Stomach (tissue), 9 donors: ENCODE data around the gene TEAD3. TPM values are rescaled to one million over a fixed set of nuclear protein-coding genes. Genes with fewer than 3 reads are reported as not detected.

Source experiments
- DNase-seq, 2 donors: peaks; one replicate each; pipeline versions ENCODE4 v3.0.0 to v3.0.0-alpha.2; 2013 to 2019
- H3K27ac ChIP-seq, 5 donors: fragments of 200-600 bp in 4 of 5; sonication (generic) in 4 of 5; one replicate each; pipeline ENCODE4 v1.5.1; 2013 to 2019; ENCODE audit warnings: mild to moderate bottlenecking in 1 of 5, moderate library complexity in 1 of 5
- H3K27me3 ChIP-seq, 3 donors: fragments of 200-600 bp; sonication (generic); one replicate each; pipeline ENCODE4 v1.5.1; 2017 to 2019; ENCODE audit warnings: mixed run types in 1 of 3
- H3K36me3 ChIP-seq, 4 donors: fragments of 200-600 bp; sonication (generic); 1 replicate in 3 of 4; 2 replicates in 1 of 4; pipeline ENCODE4 v1.5.1; 2016 to 2019
- H3K4me1 ChIP-seq, 4 donors: fragments of 200-600 bp; sonication (generic); one replicate each; pipeline ENCODE4 v1.5.1; 2016 to 2019
- H3K4me3 ChIP-seq, 4 donors: fragments of 200-600 bp; sonication (generic) in 3 of 4; one replicate each; pipeline ENCODE4 v1.5.1; 2016 to 2019; ENCODE audit warnings: mild to moderate bottlenecking in 1 of 4
- H3K9me3 ChIP-seq, 4 donors: fragments of 200-600 bp; sonication (generic); one replicate each; pipeline ENCODE4 v1.5.1; 2016 to 2019
- EP300 ChIP-seq: sonication (generic); formaldehyde crosslinking; IDR thresholded peaks from one replicate; pipeline ENCODE4 v1.6.1; 2017; ENCODE audit warnings: antibody characterized with exemption
- POLR2A ChIP-seq, 4 donors: fragments of 450-650 bp; IDR thresholded peaks; one replicate each; pipeline ENCODE4 v1.6.1; 2016; ENCODE audit warnings: antibody characterized with exemption in 4 of 4, control low read depth in 2 of 4, mild to moderate bottlenecking in 1 of 4, moderate library complexity in 1 of 4
- POLR2AphosphoS5 ChIP-seq, 3 donors: sonication (generic); formaldehyde crosslinking; IDR thresholded peaks; one replicate each; pipeline ENCODE4 v1.6.1; 2016; ENCODE audit warnings: antibody characterized with exemption in 3 of 3
- WGBS, 5 donors: extraction: QIAGEN DNeasy Blood & Tissue Kit in 3 of 5; methylation state at CpG; one replicate each; pipeline versions ENCODE4 v1.1.5 to v1.1.7; 2013 to 2018; 5-methylcytosine and 5-hydroxymethylcytosine counted together
- intact Hi-C: fragments of 100-400 bp; cut with DNase I; formaldehyde crosslinking; loops from one replicate; pipeline ENCODE4 v1.15.1; 2023; ENCODE audit warnings: low total_unique reads
- polyA plus RNA-seq, 3 donors: library from polyadenylated mRNA; stranded (reverse); fragments of 200-250 nt; gene quantifications; one replicate each; pipeline ENCODE4 v1.2.3, GENCODE V29; 2013
- total RNA-seq, 5 donors: library from RNA; depleted of rRNA; stranded (reverse); fragments of >200 nt; gene quantifications; one replicate each; pipeline versions ENCODE4 v1.1.0 to v1.2.3, GENCODE V29; 2014 to 2016
- TF ChIP-seq, protein P1 (sequence below), 7 experiments: fragments of 450-650 bp in 4 of 7; fragments of 200-600 bp in 3 of 7; sonication (generic) in 3 of 7; IDR thresholded peaks; one replicate each; pipeline ENCODE4 v1.5.1; 2016 to 2019; ENCODE audit warnings: antibody characterized with exemption in 7 of 7, control low read depth in 2 of 7, mild to moderate bottlenecking in 1 of 7
- donor health status: healthy with polysubstance abuse.
- donor health status: Bipolar disorder and iron deficiency.
- donor health status: healthy.

The TEAD3 gene
- total and polyA plus RNA-seq, 8 donors, result 13.0 to 49.1 (median 18.9) TPM

DNA sequence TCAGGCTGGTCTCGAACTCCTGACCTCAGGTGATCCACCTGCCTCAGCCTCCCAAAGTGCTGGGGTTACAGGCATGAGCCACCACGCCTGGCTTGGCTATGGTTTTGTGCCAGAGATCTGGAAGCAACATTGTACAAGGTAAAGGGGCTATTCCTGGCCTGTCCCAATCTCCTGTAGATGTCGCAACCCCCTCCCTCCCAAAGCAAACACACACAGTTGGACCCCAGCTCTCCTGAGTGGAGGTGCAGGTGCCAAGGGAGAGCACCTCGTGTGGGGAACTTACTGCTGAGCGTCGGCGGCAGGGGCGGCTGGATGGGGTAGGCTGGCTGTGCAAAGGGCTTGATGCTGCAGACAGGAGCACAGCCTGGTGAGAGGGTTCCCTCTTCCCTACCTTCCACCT is 19.9 kb downstream of the TEAD3 start:
- H3K27ac ChIP-seq, result no peak overlapping the region
- intact Hi-C loops, result no loop called here
- H3K4me3 ChIP-seq, result no peak overlapping the region
- H3K4me1 ChIP-seq, result peaks cover 0 to 15% (median 11%) of the 10 kb centered on the region in 4 donors
- no peak for DNase-seq
- 66 to 90% (median 82%) methylated on average over 3 to 8 of the region's 8 CpGs for WGBS, 5 donors
- H3K9me3 ChIP-seq, result no peaks in the 10 kb centered on the region
- TF ChIP-seq POLR2A (IDR thresholded peaks at IDR 0.05), result no peak
- no peak for TF ChIP-seq EP300
- TF ChIP-seq POLR2AphosphoS5 (IDR thresholded peaks at IDR 0.05), result no peak
- TF ChIP-seq, protein P1, sequence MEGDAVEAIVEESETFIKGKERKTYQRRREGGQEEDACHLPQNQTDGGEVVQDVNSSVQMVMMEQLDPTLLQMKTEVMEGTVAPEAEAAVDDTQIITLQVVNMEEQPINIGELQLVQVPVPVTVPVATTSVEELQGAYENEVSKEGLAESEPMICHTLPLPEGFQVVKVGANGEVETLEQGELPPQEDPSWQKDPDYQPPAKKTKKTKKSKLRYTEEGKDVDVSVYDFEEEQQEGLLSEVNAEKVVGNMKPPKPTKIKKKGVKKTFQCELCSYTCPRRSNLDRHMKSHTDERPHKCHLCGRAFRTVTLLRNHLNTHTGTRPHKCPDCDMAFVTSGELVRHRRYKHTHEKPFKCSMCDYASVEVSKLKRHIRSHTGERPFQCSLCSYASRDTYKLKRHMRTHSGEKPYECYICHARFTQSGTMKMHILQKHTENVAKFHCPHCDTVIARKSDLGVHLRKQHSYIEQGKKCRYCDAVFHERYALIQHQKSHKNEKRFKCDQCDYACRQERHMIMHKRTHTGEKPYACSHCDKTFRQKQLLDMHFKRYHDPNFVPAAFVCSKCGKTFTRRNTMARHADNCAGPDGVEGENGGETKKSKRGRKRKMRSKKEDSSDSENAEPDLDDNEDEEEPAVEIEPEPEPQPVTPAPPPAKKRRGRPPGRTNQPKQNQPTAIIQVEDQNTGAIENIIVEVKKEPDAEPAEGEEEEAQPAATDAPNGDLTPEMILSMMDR (IDR thresholded peaks at IDR 0.05), result no peak
- H3K36me3 ChIP-seq, result peaks cover 29 to 96% (median 86%) of the 10 kb centered on the region in 4 donors
- no peaks in the 10 kb centered on the region for H3K27me3 ChIP-seq

DNA sequence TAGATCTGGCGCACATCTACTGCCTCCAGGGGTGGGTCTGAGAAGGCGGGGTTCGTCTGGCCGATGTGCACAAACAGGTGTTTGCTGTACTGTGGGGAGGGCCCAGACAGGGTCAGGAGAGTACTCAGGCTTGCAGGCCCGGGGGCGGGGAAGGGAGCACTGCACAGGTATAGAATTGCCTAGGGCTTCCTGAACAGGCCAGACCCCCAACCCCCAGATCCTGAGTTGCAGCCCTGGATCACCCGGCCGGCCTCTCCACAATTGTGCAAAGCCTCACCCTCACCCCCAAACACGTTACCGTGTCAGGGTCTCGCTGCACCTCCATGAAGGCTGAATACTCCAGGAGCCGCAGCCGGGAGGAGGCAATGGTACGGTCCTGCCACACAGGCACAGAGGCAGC is 20.9 kb downstream of the TEAD3 start:
- 61 to 81% (median 73%) methylated on average over 7 to 14 of the region's 14 CpGs for WGBS, 5 donors
- no peak for TF ChIP-seq POLR2A (IDR thresholded peaks at IDR 0.05)
- no peak for TF ChIP-seq POLR2AphosphoS5 (IDR thresholded peaks at IDR 0.05)
- TF ChIP-seq EP300, result no peak
- TF ChIP-seq, protein P1 (IDR thresholded peaks at IDR 0.05), result no peak
- no peak for DNase-seq
- H3K27ac ChIP-seq, result no peak overlapping the region
- H3K4me1 ChIP-seq, result peaks cover under 1 to 24% (median 16%) of the 10 kb centered on the region in 4 donors
- H3K9me3 ChIP-seq, result no peaks in the 10 kb centered on the region
- peaks cover 34 to 100% (median 94%) of the 10 kb centered on the region in 4 donors for H3K36me3 ChIP-seq
- H3K4me3 ChIP-seq, result no peak overlapping the region
- intact Hi-C loops, result no loop called here
- H3K27me3 ChIP-seq, result no peaks in the 10 kb centered on the region

DNA sequence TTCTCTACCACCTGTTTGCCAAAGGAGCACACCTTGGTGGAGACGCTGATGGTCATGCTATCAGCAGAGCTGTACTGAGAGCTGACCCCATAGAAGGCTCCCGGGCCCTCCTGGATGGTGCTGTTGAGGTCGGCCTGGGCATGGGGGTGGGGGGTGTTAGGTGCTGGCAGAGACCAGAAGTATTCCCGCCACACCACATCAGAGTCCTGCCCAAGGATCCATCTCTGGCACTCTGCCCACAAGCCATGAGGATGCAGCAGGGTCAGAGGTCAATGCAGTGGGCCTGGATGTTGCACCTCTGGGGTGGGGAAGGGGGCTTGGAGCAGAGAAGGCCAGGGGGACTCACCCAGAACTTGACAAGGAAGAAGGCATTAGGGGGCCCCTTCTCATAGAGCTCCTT is 21.3 kb downstream of the TEAD3 start:
- peaks cover 5 to 28% (median 19%) of the 10 kb centered on the region in 4 donors for H3K4me1 ChIP-seq
- 72 to 87% (median 77%) methylated on average over 2 to 4 of the region's 4 CpGs for WGBS, 5 donors
- intact Hi-C loops, result no loop called here
- H3K27me3 ChIP-seq, result no peaks in the 10 kb centered on the region
- no peak overlapping the region for H3K27ac ChIP-seq
- no peak for DNase-seq
- H3K9me3 ChIP-seq, result no peaks in the 10 kb centered on the region
- peaks cover 36 to 100% (median 97%) of the 10 kb centered on the region in 4 donors for H3K36me3 ChIP-seq
- no peak for TF ChIP-seq POLR2AphosphoS5 (IDR thresholded peaks at IDR 0.05)
- TF ChIP-seq, protein P1 (IDR thresholded peaks at IDR 0.05), result no peak
- no peak for TF ChIP-seq EP300
- TF ChIP-seq POLR2A (IDR thresholded peaks at IDR 0.05), result no peak
- no peak overlapping the region for H3K4me3 ChIP-seq

DNA sequence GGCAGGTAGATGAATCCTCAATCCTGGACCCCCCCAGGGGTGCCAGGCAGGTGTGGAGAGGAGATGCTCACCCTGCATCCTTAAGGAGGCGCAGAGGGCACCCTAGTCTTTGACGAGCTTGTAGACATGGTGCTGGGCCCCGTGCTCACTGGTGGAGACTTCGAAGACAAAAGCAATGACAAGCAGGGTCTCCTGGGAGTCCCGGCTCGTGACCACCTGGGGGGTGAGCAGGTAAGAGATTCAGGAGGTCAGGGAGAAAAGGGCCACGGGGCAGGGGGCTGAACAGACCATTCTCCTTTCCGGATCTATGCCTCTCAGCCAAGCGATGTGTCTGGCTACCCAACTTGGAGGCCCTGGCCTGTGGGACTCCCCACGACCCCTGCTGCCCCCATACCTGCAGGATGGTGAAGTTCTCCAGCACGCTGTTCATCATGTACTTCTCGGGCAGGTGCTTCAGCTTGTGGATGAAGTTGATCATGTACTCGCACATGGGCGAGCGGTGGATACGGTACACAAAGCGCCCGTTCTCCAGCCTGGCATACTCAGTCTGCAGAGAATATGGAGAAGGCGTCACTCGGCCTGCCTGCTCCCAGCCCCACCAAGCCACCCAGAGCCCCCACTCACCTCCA is 21.8 kb downstream of the TEAD3 start:
- 86 to 94% (median 90%) methylated on average over 10 to 20 of the region's 20 CpGs for WGBS, 5 donors
- Histone ChIP-seq H3K4me1 (peaks cover 10 to 33% (median 24%) of the 10 kb centered on the region in 4 donors), H3K36me3 (peaks cover 42 to 100% (median 97%) of the 10 kb centered on the region in 4 donors), H3K27ac (no peak overlapping the region), H3K27me3 (no peaks in the 10 kb centered on the region), H3K9me3 (no peaks in the 10 kb centered on the region), H3K4me3 (no peak overlapping the region)
- TF ChIP-seq, protein P1 (IDR thresholded peaks at IDR 0.05), result no peak
- DNase-seq, result no peak
- intact Hi-C loops, result no loop called here
